ENCODE results near the gene TENM3.

- no peak for TF ChIP-seq POLR2AphosphoS5 (IDR thresholded peaks at IDR 0.05; ENCODE audit: insufficient read depth in 1 of 2, low read depth in 1 of 2)
- no peak for TF ChIP-seq POLR2A (IDR thresholded peaks at IDR 0.05)
These were observed 546.3 kb downstream of the TENM3 start for GRCh38 chr4:182789529-182789928.

Data from vagina (tissue), 2 donors.